Peyer's patch (tissue), 4 donors: ENCODE measurements around the gene GNG12. TPM values are rescaled to one million over a fixed set of nuclear protein-coding genes. Genes with fewer than 3 reads are reported as not detected.
A peak's percentile ranks its signal among the peaks of the same experiment; 100 is the strongest.

Experiments
- DNase-seq, 3 donors: peaks; one replicate each; pipeline ENCODE4 v3.0.0-alpha.2; 2017 to 2019
- H3K27ac ChIP-seq, 4 donors: fragments of 200-600 bp; sonication (generic); one replicate each; pipeline ENCODE4 v1.5.1; 2016 to 2019
- H3K27me3 ChIP-seq, 2 donors: fragments of 200-600 bp; sonication (generic); one replicate each; pipeline ENCODE4 v1.5.1; 2019
- H3K36me3 ChIP-seq, 3 donors: fragments of 200-600 bp; sonication (generic); one replicate each; pipeline ENCODE4 v1.5.1; 2016 to 2019
- H3K4me1 ChIP-seq, 4 donors: fragments of 200-600 bp; sonication (generic); one replicate each; pipeline ENCODE4 v1.5.1; 2016 to 2019
- H3K4me3 ChIP-seq, 4 donors: fragments of 200-600 bp; sonication (generic); 1 replicate in 3 of 4; 2 replicates in 1 of 4; pipeline ENCODE4 v1.5.1; 2016 to 2019; ENCODE audit warnings: mild to moderate bottlenecking in 1 of 4
- H3K9me3 ChIP-seq, 4 donors: fragments of 200-600 bp; sonication (generic); one replicate each; pipeline ENCODE4 v1.5.1; 2016 to 2019; ENCODE audit warnings: mild to moderate bottlenecking in 1 of 4
- CTCF ChIP-seq, 6 experiments: fragments of 450-650 bp in 4 of 6; fragments of 200-600 bp in 2 of 6; sonication (generic) in 1 of 6; IDR thresholded peaks; one replicate each; pipeline ENCODE4 v1.5.1; 2017 to 2019; ENCODE audit warnings: antibody characterized with exemption in 6 of 6, mild to moderate bottlenecking in 3 of 6, moderate library complexity in 1 of 6
- POLR2A ChIP-seq, 2 donors: fragments of 450-650 bp; IDR thresholded peaks; one replicate each; pipeline ENCODE4 v1.5.1; 2017; ENCODE audit warnings: antibody characterized with exemption in 2 of 2, mild to moderate bottlenecking in 2 of 2, moderate library complexity in 2 of 2
- total RNA-seq, 4 donors: library from RNA; depleted of rRNA; stranded (reverse); fragments of >200 nt; gene quantifications; one replicate each; pipeline ENCODE4 v1.1.0, GENCODE V29; 2016

Gene GNG12
- total RNA-seq, 4 donors from 2014 or later = 61.9 to 271 (median 165) TPM

DNA sequence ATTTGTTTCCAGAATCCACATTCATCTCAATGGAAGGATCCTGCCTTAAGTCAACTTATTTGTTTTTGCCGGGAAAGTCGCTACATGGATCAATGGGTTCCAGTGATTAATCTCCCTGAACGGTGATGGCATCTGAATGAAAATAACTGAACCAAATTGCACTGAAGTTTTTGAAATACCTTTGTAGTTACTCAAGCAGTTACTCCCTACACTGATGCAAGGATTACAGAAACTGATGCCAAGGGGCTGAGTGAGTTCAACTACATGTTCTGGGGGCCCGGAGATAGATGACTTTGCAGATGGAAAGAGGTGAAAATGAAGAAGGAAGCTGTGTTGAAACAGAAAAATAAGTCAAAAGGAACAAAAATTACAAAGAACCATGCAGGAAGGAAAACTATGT is 145.6 kb downstream of the GNG12 start:
- peak overlapping the region in 2 of 4 donors; percentile 82 to 89 for H3K4me3 ChIP-seq
- H3K27ac ChIP-seq = no peak overlapping the region
- no peaks in the 10 kb centered on the region for H3K9me3 ChIP-seq
- peaks cover 0 to 30% (median 6%) of the 10 kb centered on the region in 4 donors for H3K4me1 ChIP-seq
- H3K27me3 ChIP-seq = no peaks in the 10 kb centered on the region
- TF ChIP-seq POLR2A (IDR thresholded peaks at IDR 0.05) = no peak
- TF ChIP-seq CTCF (IDR thresholded peaks at IDR 0.05) = no peak
- no peak for DNase-seq
- peaks cover 0 to 20% (median 3%) of the 10 kb centered on the region in 3 donors for H3K36me3 ChIP-seq

DNA sequence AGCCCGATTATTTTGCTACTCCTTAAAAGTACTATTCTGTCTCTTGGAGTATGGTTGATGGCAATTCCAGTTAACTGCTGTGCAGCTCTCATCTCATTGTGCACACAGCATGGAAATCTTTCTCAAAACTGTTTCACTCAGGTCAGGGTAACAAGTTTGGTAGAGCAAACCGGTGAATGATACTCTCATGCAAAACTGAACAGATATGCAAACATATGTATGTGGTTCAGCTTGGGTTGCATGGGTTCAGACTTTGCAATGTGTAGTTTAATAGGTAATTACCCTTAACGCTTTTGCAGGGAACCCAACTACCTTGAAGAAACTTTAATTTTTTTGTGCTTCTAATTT is 146.1 kb downstream of the GNG12 start:
- Histone ChIP-seq H3K4me3 (peak overlapping the region in 3 of 4 donors; percentile 68 to 89 (median 82)), H3K36me3 (peaks cover 0 to 20% (median 3%) of the 10 kb centered on the region in 3 donors), H3K4me1 (peaks cover 0 to 30% (median 6%) of the 10 kb centered on the region in 4 donors), H3K27me3 (no peaks in the 10 kb centered on the region), H3K9me3 (no peaks in the 10 kb centered on the region), H3K27ac (peak overlapping the region; percentile 89 to 99 (median 94))
- TF ChIP-seq POLR2A (IDR thresholded peaks at IDR 0.05) (no peak), CTCF (IDR thresholded peaks at IDR 0.05) (no peak)
- DNase-seq = no peak

DNA sequence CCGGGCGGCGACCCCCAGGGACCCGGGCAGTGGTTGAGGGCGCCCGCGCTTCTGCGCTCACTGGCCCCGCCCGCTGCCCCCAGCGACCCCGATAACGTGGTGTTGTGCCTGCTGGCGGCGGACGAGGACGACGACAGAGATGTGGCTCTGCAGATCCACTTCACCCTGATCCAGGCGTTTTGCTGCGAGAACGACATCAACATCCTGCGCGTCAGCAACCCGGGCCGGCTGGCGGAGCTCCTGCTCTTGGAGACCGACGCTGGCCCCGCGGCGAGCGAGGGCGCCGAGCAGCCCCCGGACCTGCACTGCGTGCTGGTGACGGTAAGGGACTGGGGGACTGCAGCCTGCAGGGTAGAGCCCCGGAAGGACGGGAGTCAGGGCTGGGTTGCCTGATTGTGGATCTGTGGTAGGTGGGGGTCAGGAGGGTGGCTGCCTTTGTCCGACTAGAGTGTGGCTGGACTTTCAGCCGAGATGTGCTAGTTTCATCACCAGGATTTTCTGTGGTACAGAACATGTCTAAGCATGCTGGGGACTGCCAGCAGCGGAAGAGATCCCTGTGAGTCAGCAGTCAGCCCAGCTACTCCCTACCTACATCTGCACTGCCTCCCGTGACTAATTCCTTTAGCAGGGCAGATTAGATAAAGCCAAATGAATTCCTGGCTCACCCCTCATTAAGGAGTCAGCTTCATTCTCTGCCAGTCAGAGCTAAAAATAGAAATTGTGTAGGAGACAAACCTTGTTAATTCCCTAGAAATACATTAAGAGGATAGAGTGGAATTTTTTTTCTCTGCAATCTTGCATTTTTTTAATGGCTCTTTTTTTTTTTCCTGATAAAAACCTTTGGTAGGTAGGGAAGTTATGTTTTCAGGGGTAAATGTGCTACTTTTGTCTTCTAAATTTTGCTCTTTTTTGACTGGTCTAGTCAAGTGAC is 146.7 kb downstream of the GNG12 start:
- H3K27ac ChIP-seq = peak overlapping the region; percentile 89 to 99 (median 94)
- peaks cover 0 to 20% (median 3%) of the 10 kb centered on the region in 3 donors for H3K36me3 ChIP-seq
- TF ChIP-seq POLR2A (IDR thresholded peaks at IDR 0.05) (peak; percentile 91 to 93), CTCF (IDR thresholded peaks at IDR 0.05) (peak in 1 of 6 experiments; percentile 5)
- no peaks in the 10 kb centered on the region for H3K27me3 ChIP-seq
- H3K9me3 ChIP-seq = no peaks in the 10 kb centered on the region
- peak overlapping the region; percentile 68 to 89 (median 80) for H3K4me3 ChIP-seq
- DNase-seq = peak; percentile 70 to 88 (median 82)
- H3K4me1 ChIP-seq = peaks cover 0 to 30% (median 6%) of the 10 kb centered on the region in 4 donors

DNA sequence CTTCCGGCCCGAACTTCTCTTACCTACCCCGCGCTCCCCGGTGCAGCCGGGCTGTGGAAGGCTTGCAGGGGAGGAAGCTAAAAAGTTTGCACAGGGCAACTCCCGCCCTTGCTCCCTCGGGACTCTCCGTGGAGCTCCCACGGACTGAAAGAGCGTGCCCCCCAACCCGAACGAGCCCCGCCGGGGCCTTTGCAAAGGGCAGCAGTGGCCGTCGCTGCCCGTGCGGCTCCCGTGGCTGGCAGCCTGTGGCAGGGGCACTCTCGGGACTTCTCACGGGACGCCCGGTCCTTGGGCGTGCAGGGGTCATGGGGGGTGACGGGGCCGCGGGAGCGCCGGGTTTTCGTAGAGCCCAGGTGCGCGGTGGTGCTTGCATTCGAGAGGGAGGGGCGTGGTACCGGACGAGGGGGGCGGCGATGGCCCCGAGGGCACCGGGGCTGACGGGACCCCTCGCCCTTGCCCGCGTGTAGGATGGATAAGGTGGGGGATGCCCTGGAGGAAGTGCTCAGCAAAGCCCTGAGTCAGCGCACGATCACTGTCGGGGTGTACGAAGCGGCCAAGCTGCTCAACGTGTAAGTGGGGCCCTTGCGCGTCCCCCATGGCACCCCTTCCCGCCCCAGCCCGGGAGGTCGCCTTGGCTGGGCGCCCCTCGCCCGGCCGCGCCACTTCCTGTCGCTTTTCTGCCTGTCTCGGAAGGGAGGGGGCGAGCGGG is 147.6 kb downstream of the GNG12 start:
- H3K4me1 ChIP-seq = peaks cover 0 to 30% (median 6%) of the 10 kb centered on the region in 4 donors
- peak overlapping the region; percentile 68 to 89 (median 80) for H3K4me3 ChIP-seq
- peak; percentile 54 to 75 (median 75) for DNase-seq
- H3K27ac ChIP-seq = peak overlapping the region; percentile 89 to 99 (median 94)
- no peaks in the 10 kb centered on the region for H3K27me3 ChIP-seq
- H3K9me3 ChIP-seq = no peaks in the 10 kb centered on the region
- TF ChIP-seq CTCF (IDR thresholded peaks at IDR 0.05) (no peak), POLR2A (IDR thresholded peaks at IDR 0.05) (no peak)
- H3K36me3 ChIP-seq = peaks cover 0 to 20% (median 3%) of the 10 kb centered on the region in 3 donors

DNA sequence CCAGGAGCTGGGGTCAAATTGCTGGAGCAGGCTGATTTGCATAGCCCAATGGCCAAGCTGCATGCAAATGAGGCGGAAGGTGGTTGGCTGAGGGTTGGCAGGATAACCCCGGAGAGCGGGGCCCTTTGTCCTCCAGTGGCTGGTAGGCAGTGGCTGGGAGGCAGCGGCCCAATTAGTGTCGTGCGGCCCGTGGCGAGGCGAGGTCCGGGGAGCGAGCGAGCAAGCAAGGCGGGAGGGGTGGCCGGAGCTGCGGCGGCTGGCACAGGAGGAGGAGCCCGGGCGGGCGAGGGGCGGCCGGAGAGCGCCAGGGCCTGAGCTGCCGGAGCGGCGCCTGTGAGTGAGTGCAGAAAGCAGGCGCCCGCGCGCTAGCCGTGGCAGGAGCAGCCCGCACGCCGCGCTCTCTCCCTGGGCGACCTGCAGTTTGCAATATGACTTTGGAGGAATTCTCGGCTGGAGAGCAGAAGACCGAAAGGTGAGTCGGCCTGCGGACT is 148.2 kb downstream of the GNG12 start, which contains the start of gene GADD45A:
GADD45A (plus strand) TSS at position 135 of the 491 bp plus-strand sequence; CDS start at position 429, 294 bp downstream.
- peaks cover 0 to 20% (median 3%) of the 10 kb centered on the region in 3 donors for H3K36me3 ChIP-seq
- no peaks in the 10 kb centered on the region for H3K27me3 ChIP-seq
- peak; percentile 97 to 99 (median 99) for DNase-seq
- H3K4me1 ChIP-seq = peaks cover 0 to 30% (median 6%) of the 10 kb centered on the region in 4 donors
- peak within 1 kb of the TSS; percentile 89 to 99 (median 94) for H3K27ac ChIP-seq
- TF ChIP-seq CTCF (IDR thresholded peaks at IDR 0.05) = peak in 1 of 6 experiments; percentile 26
- TF ChIP-seq POLR2A (IDR thresholded peaks at IDR 0.05) = peak; percentile 100
- H3K9me3 ChIP-seq = no peaks in the 10 kb centered on the region
- H3K4me3 ChIP-seq = peak within 1 kb of the TSS; percentile 68 to 89 (median 80)
